OCI-LY3 (cell line): ENCODE measurements around the gene CAP1.

Experiments
- H2AFZ ChIP-seq: fragments of 200-600, 300-600 bp; shearing (Covaris generic); 2 replicates; pipeline ENCODE4 v1.6.0; 2014; ENCODE audit warnings: antibody characterized with exemption, low read depth, low read length
- H3K27ac ChIP-seq: fragments of 200-600, 300-600 bp; sonication (generic); 2 replicates; pipeline ENCODE4 v1.5.1; 2014; ENCODE audit warnings: mild to moderate bottlenecking, low read length, moderate library complexity, mixed read lengths
- H3K27me3 ChIP-seq: fragments of 200-600, 300-600 bp; sonication (generic); 2 replicates; pipeline ENCODE4 v1.6.1; 2014; ENCODE audit warnings: low read depth, low read length, mixed read lengths
- H3K36me3 ChIP-seq: fragments of 200-600, 300-600 bp; sonication (generic); replicated peaks from 2 replicates; pipeline ENCODE3; 2014; ENCODE audit warnings: low read depth, low read length, mixed read lengths
- H3K4me1 ChIP-seq: fragments of 300-600, 200-600 bp; sonication (generic); 2 replicates; pipeline ENCODE4 v1.6.1; 2014; ENCODE audit warnings: low read length, mixed read lengths
- H3K4me2 ChIP-seq: fragments of 200-600, 300-600 bp; sonication (generic); 2 replicates; pipeline ENCODE4 v1.6.1; 2014; ENCODE audit warnings: low read length, mixed read lengths
- H3K4me3 ChIP-seq: fragments of 300-600, 200-600 bp; sonication (generic); 2 replicates; pipeline ENCODE4 v1.5.1; 2014; ENCODE audit warnings: antibody characterized with exemption, mild to moderate bottlenecking, low read length, moderate library complexity
- H3K79me2 ChIP-seq: fragments of 300-600, 200-600 bp; shearing (Covaris generic); 2 replicates; pipeline ENCODE4 v1.6.1; 2014; ENCODE audit warnings: mild to moderate bottlenecking, low read length, mixed read lengths
- H3K9ac ChIP-seq: fragments of 300-600, 200-600 bp; shearing (Covaris generic); 2 replicates; pipeline ENCODE4 v1.6.0; 2014; ENCODE audit warnings: mild to moderate bottlenecking, low read length, moderate library complexity
- H3K9me3 ChIP-seq: fragments of 200-600, 300-600 bp; shearing (Covaris generic); 2 replicates; pipeline ENCODE4 v1.6.1; 2014; ENCODE audit warnings: low read length, mixed read lengths; ENCODE audit not compliant: insufficient read depth
- H4K20me1 ChIP-seq: fragments of 200-600, 300-600 bp; sonication (generic); 2 replicates; pipeline ENCODE4 v1.6.1; 2016; ENCODE audit warnings: low read length, mixed read lengths; ENCODE audit not compliant: insufficient read depth
- CTCF ChIP-seq: fragments of 200-600, 300-600 bp; sonication (generic); IDR thresholded peaks from 2 replicates; pipeline ENCODE4 v1.5.1; 2014; ENCODE audit warnings: antibody characterized with exemption, low read length, low read depth
- EZH2phosphoT487 ChIP-seq: fragments of 200-600 bp; shearing (Covaris generic); IDR thresholded peaks from 2 replicates; pipeline ENCODE4 v1.6.1; 2018; ENCODE audit warnings: antibody characterized with exemption, mixed run types, low read depth

Gene CAP1

DNA sequence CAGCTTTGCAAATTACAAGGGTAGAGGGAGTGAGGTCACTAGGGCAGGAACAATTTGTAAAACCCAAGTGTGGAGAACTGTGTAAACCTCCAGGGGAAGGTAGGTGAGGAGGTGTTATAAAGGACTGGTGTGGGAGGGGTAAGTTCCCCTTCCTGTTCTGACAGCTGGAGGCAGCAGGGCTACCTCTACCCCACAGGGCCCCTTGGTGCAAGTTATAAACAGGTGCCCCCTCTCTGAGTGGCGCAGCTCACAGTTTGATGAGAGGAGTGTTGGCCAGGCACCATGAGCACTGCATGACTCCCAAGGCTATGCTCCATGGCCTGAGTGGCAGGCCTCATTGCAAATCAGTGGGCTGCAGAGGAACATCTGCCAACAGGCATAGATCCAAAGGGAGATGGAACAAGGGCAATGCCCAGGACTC lies 44.5 kb upstream of the CAP1 start:
- Histone ChIP-seq H3K27ac (no peak overlapping the region), H3K36me3 (no peaks in the 10 kb centered on the region), H3K4me2 (no peak overlapping the region), H3K9me3 (no peaks in the 10 kb centered on the region), H2AFZ (no peak overlapping the region), H3K4me1 (peaks cover 32% of the 10 kb centered on the region), H4K20me1 (no peaks in the 10 kb centered on the region), H3K27me3 (no peaks in the 10 kb centered on the region), H3K79me2 (no peaks in the 10 kb centered on the region), H3K9ac (no peak overlapping the region), H3K4me3 (no peak overlapping the region)
- TF ChIP-seq EZH2phosphoT487 (no peak), CTCF (no peak)

DNA sequence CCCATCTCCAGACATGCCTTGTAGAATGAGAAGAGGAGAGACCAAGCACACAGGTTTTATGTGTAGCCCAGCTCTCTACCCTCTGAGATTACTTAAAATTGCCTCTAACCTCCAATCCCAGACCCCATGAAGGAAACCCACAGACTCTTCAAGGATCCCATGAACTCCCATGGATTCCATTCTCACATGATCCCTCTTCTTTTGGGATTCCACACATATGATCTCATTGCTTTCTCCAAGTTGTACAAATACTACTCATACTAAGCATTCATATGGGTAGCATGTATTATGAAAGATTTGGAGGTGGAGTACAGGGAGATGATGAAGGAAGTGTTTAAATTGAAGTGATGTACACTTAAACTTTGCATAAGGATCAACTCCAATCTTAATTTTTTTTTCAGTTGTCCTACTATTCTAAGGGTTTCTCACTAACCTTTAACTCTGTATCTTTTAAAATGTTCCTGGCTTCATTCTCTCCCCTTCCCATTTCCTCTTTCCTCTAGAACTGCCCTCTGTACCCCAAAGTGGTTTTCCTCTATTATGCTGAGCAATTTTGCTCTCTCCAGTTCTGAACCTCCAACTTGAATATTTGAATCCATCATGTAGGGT lies 44.0 kb upstream of the CAP1 start:
- no peak for TF ChIP-seq CTCF
- TF ChIP-seq EZH2phosphoT487: no peak
- H3K36me3 ChIP-seq: no peaks in the 10 kb centered on the region
- no peak overlapping the region for H3K4me2 ChIP-seq
- H4K20me1 ChIP-seq: no peaks in the 10 kb centered on the region
- H3K4me3 ChIP-seq: no peak overlapping the region
- H3K27me3 ChIP-seq: no peaks in the 10 kb centered on the region
- H3K9ac ChIP-seq: no peak overlapping the region
- no peak overlapping the region for H2AFZ ChIP-seq
- H3K4me1 ChIP-seq: peaks cover 37% of the 10 kb centered on the region
- no peak overlapping the region for H3K27ac ChIP-seq
- no peaks in the 10 kb centered on the region for H3K79me2 ChIP-seq
- no peaks in the 10 kb centered on the region for H3K9me3 ChIP-seq

DNA sequence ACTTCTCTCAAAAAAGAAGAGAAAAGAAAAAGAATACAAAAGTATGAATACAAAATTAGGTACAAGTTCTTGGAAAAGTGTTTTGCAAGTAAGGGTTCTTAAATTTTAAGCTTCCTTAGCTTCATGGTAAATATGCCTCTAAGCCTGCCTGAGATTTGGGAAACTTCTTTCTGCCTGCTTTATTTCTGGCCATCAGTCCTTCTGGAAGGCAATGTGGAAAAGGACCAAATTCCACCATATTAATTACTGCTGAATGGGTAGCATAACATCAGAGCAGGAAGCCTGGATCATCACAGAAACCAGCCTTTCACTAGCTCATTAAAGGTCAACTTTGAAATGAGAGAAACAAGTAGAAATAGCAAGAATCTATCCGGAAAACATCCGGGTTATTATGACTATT lies 39.1 kb upstream of the CAP1 start:
- Histone ChIP-seq H3K4me1 (peaks cover 43% of the 10 kb centered on the region), H3K27ac (no peak overlapping the region), H3K4me3 (no peak overlapping the region), H3K9me3 (peaks cover 5% of the 10 kb centered on the region; the same call in 1 of the 2 replicates), H3K79me2 (no peaks in the 10 kb centered on the region), H3K36me3 (no peaks in the 10 kb centered on the region), H3K9ac (no peak overlapping the region), H3K27me3 (no peaks in the 10 kb centered on the region), H3K4me2 (no peak overlapping the region), H2AFZ (no peak overlapping the region), H4K20me1 (no peaks in the 10 kb centered on the region)
- no peak for TF ChIP-seq EZH2phosphoT487
- no peak for TF ChIP-seq CTCF

- no peak overlapping the region for H2AFZ ChIP-seq
- H3K9me3 ChIP-seq: peaks cover 5% of the 10 kb centered on the region; the same call in 1 of the 2 replicates
- no peak for TF ChIP-seq EZH2phosphoT487
- TF ChIP-seq CTCF: no peak
- H3K79me2 ChIP-seq: no peaks in the 10 kb centered on the region
- H3K36me3 ChIP-seq: no peaks in the 10 kb centered on the region
- no peaks in the 10 kb centered on the region for H4K20me1 ChIP-seq
- H3K27me3 ChIP-seq: no peaks in the 10 kb centered on the region
- no peak overlapping the region for H3K9ac ChIP-seq
- H3K27ac ChIP-seq: peak overlapping the region; percentile 9; the same call in 1 of the 2 replicates
- peaks cover 41% of the 10 kb centered on the region for H3K4me1 ChIP-seq
- H3K4me3 ChIP-seq: peak overlapping the region; percentile 51; the same call in 1 of the 2 replicates
- H3K4me2 ChIP-seq: peak overlapping the region; percentile 58
Observed at GRCh38 chr1:40003156-40004093, 37.1 kb upstream of the CAP1 start.
